GM18511 (cell line): ENCODE measurements around the gene NDC80.
"Not testable (repeated sequence)": the region's sequence is repeated elsewhere in the genome, so short reads cannot be mapped to it uniquely, and the experiment has no call there.

Experiments used
- ATAC-seq: cut with Tn5 transposase; IDR thresholded peaks from one replicate; pipeline ENCODE4 v1.9.1; 2021; ENCODE audit warnings: mild to moderate bottlenecking, moderate library complexity; ENCODE audit not compliant: unreplicated experiment

The NDC80 gene

GRCh38 chr18:2618009-2618408, 46.7 kb downstream of the NDC80 start:
- no peak for ATAC-seq

- no peak for ATAC-seq
Observed at GRCh38 chr18:2625217-2625616, 53.9 kb downstream of the NDC80 start.

- peak; percentile 94 for ATAC-seq
Observed at GRCh38 chr18:2627821-2628276, 56.5 kb downstream of the NDC80 start.

- ATAC-seq = no peak
Observed at GRCh38 chr18:2629003-2629402, 57.6 kb downstream of the NDC80 start.

DNA sequence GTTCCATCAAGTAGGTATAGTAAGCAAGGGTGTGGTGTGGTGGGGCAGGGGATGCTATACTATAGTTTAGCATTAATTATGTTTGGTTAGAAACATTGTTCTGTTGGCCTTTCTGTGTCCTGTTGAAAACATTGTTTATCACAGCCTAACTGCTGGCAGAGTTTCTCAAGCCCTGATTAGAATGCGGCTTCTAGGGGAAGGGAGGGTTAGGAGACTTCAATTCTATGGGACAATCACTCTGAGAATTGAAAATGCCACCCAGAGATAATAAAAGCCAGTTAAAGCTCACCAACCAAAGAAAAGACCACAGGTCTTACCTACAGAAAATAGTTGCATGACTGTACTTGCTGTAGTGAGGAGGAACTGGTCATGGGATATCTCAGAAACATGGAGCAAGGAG, 64.2 kb downstream of the NDC80 start:
- ATAC-seq = no peak

DNA sequence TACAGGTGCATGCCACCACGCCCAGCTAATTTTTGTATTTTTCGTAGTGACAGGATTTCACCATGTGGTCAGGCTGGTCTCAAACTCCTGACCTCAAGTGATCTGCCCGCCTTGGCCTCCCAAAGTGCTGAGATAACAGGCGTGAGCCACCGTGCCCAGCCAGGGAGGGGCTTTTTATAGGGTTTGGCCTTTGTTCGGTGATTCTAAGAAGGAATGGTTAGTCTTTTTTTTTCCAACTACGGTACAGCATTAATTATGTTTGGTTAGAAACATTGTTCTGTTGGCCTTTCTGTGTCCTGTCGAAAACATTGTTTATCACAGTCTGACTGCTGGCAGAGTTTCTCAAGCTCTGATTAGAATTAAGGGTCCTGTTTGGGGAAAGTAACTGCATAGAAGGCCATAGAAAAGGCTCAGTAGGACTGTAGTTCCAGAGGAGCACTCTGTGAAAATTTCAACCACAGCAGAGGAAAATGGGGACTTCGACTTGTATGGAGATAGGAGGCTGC, 64.8 kb downstream of the NDC80 start:
- ATAC-seq = peak; percentile 19

- ATAC-seq = peak; percentile 82
Observed at GRCh38 chr18:2641638-2642037, 70.3 kb downstream of the NDC80 start.

- ATAC-seq = no peak
Observed at GRCh38 chr18:2642771-2643170, 71.4 kb downstream of the NDC80 start.

DNA sequence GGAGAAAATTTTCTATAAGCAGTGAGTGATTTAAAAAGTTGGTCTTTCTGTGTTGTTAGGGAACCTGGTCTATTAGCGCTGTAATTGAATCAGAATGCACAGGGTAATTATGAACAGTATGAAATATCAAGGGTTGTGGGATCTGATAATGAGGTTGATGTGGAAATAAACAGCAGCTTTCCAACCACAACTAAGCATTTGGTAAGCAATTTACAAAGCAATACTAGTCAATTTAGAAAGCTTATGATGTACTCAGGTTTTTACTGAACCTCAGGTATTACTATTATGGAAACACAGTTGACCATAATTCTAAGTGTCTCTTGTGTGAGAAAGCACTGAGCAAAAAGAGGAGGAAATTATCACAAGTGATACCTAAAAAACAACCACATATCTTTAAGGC, 73.2 kb downstream of the NDC80 start:
- ATAC-seq = no peak

DNA sequence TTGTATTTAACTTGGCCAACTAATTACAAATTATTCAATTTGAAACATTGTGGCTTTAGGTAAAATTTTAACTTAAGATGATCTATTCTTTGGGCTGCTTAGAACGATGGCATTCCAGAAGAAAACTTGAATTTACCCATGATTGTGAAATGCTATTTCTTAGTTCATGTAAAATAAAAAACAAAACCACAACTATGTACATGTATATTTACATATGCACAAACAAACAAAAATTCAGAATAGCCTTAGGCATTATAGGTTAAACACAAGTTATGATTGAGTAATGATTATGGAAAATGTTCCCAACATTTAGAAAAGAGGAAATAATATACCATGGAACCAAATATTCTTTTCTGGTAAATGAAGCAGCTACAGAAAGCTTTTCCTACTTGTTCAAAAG, 80.6 kb downstream of the NDC80 start:
- no peak for ATAC-seq

GRCh38 chr18:2653467-2653866, 82.1 kb downstream of the NDC80 start:
- no peak for ATAC-seq

DNA sequence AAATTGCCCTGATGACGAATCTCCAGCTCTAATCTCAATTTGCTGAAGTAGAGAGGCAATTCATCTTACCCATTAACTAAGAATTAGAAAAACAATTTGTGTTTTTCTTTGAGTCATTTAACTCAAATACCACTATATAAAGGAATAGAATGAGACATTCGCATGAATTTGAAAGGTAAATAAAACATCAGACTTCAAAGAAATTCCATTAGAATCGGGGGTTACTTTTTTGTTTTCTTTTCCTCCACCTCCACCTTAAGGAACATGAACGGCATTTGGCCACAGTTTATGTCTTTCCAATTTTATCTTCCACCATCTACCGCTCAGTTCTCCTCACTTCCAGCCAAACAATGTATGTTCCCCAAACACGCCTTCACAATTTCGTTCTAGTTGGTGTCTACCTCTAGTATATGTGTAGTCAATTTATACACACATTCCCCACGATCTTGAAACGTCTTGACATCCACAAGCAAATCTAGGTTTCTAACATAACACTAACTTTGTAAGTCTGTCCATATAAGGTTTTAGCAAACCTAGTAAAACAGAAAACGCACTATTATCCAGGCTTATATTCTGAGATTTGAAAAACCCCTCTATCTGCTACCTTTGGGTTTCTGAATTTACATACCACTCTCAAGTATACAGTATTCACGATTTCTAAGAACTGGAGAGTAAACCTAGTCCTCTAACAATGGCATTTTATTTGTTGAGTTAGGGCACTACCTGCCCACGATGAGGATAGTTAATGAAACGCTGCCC, 83.0 kb downstream of the NDC80 start:
- no peak for ATAC-seq

- peak; percentile 44 for ATAC-seq
Observed at GRCh38 chr18:2654928-2655177, 83.5 kb downstream of the NDC80 start.

DNA sequence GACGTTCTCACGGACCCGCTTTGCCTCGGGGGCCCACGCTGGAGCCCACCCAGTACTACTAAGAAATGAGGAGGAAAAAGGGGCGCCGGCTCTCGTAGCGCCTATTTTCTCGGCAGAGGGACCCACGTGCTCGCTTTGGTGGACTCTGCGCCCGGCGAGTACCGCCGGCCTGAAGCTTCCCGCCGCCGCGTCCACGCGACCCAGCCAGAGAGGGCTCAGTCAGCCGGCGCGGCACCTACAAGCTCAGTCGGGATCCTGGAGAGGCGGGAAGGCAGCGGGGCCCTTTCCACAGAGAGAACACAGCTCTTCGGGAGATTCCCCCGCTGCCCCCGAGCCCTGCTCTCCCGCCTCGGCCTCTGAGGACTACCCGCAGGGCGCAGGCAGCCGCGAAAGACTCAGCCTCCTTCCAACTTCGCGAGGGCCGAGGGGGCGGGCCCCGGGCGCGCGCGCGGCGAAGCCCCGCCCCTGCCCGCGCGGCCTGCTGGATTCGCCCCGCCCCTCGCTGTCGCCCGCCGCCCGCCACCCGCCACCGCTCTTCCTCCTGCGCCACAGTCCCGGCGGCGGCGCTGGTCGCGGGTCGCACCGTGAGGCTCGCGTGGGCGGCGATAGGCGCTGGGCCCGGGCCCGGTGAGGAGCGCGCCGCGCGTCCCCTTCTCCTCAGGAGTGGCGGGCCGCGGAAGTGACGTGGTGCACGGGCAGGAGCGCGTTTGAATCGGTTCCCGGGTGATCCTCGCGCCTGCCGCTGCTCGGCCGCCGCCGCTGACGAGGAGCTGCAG, 84.0 kb downstream of the NDC80 start, which contains the start of gene SMCHD1:
TSS of gene SMCHD1 (plus strand) at position 549 of the 776 bp plus-strand sequence. CDS start 350 bp downstream, outside the sequence.
- peak; percentile 72 for ATAC-seq

DNA sequence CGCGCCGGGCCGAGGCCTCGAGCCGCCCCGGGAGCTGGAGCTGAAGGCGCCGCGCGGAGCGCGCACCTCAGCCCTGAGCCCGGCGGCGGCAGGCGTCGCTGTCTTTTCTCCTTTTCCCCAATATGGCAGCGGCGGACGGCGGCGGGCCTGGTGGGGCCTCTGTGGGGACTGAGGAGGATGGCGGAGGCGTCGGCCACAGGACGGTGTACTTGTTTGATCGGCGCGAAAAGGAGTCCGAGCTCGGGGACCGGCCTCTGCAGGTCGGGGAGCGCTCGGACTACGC, 84.5 kb downstream of the NDC80 start:
- ATAC-seq = peak; percentile 21

- ATAC-seq = peak; percentile 15
Observed at GRCh38 chr18:2656237-2656980, 85.1 kb downstream of the NDC80 start.

- no peak for ATAC-seq
Observed at GRCh38 chr18:2656981-2657512, 85.7 kb downstream of the NDC80 start.

GRCh38 chr18:2657788-2658458, 86.6 kb downstream of the NDC80 start:
- ATAC-seq = no peak

- not testable (repeated sequence) for ATAC-seq
Observed at GRCh38 chr18:2660849-2661248, 89.5 kb downstream of the NDC80 start.

DNA sequence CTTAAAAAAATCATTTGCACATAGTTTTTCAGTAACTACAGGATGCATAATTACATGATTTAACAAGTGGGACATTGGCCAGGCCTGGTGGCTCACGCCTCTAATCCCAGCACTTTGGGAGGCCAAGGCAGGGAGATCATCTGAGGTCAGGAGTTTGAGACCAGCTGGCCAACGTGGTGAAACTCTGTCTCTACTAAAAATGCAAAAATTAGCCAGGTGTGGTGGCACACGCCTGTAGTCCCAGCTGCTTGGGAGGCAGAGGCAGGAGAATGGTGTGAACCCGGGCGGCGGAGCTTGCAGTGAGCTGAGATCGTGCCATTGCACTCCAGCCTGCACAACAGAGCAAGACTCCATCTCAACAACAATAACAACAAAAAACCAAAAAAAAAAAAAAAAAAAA, 90.9 kb downstream of the NDC80 start:
- ATAC-seq = not testable (repeated sequence)

- ATAC-seq = no peak
Observed at GRCh38 chr18:2662990-2663389, 91.6 kb downstream of the NDC80 start.
